ENCODE results near the gene CD160.

- TF ChIP-seq, protein P1, sequence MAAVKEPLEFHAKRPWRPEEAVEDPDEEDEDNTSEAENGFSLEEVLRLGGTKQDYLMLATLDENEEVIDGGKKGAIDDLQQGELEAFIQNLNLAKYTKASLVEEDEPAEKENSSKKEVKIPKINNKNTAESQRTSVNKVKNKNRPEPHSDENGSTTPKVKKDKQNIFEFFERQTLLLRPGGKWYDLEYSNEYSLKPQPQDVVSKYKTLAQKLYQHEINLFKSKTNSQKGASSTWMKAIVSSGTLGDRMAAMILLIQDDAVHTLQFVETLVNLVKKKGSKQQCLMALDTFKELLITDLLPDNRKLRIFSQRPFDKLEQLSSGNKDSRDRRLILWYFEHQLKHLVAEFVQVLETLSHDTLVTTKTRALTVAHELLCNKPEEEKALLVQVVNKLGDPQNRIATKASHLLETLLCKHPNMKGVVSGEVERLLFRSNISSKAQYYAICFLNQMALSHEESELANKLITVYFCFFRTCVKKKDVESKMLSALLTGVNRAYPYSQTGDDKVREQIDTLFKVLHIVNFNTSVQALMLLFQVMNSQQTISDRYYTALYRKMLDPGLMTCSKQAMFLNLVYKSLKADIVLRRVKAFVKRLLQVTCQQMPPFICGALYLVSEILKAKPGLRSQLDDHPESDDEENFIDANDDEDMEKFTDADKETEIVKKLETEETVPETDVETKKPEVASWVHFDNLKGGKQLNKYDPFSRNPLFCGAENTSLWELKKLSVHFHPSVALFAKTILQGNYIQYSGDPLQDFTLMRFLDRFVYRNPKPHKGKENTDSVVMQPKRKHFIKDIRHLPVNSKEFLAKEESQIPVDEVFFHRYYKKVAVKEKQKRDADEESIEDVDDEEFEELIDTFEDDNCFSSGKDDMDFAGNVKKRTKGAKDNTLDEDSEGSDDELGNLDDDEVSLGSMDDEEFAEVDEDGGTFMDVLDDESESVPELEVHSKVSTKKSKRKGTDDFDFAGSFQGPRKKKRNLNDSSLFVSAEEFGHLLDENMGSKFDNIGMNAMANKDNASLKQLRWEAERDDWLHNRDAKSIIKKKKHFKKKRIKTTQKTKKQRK (IDR thresholded peaks at IDR 0.05; ENCODE audit: low read depth, low read length) = no peak
- TF ChIP-seq RAD21 (IDR thresholded peaks at IDR 0.05; ENCODE audit: insufficient read depth, low read depth, low read length) (no peak), ASH2L (IDR thresholded peaks at IDR 0.05; ENCODE audit: borderline replicate concordance, low read depth) (no peak), EZH2 (IDR thresholded peaks at IDR 0.05; ENCODE audit: borderline replicate concordance, control insufficient read depth, low read depth, low read length) (no peak), CREB1 (IDR thresholded peaks at IDR 0.05; ENCODE audit: low read depth) (no peak), TCF12 (IDR thresholded peaks at IDR 0.05; ENCODE audit: low read depth, low read length) (no peak), PKNOX1 (IDR thresholded peaks at IDR 0.05) (no peak), KDM1A (IDR thresholded peaks at IDR 0.05; ENCODE audit: borderline replicate concordance) (no peak)
- TF ChIP-seq, protein P2, sequence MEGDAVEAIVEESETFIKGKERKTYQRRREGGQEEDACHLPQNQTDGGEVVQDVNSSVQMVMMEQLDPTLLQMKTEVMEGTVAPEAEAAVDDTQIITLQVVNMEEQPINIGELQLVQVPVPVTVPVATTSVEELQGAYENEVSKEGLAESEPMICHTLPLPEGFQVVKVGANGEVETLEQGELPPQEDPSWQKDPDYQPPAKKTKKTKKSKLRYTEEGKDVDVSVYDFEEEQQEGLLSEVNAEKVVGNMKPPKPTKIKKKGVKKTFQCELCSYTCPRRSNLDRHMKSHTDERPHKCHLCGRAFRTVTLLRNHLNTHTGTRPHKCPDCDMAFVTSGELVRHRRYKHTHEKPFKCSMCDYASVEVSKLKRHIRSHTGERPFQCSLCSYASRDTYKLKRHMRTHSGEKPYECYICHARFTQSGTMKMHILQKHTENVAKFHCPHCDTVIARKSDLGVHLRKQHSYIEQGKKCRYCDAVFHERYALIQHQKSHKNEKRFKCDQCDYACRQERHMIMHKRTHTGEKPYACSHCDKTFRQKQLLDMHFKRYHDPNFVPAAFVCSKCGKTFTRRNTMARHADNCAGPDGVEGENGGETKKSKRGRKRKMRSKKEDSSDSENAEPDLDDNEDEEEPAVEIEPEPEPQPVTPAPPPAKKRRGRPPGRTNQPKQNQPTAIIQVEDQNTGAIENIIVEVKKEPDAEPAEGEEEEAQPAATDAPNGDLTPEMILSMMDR (IDR thresholded peaks at IDR 0.05 in 2 of 3, conservative IDR thresholded peaks at IDR 0.05 in 1 of 3; ENCODE audit: control insufficient read depth in 2 of 3, extremely low read depth in 1 of 3, insufficient read depth in 1 of 3, low read depth in 3 of 3, low read length in 3 of 3) = no peak
These were observed 30.4 kb upstream of the CD160 start for GRCh38 chr1:145688924-145689323.

All from GM12878 (cell line).